ENCODE data around the gene DNAAF3.
"Not testable (repeated sequence)": the region's sequence is repeated elsewhere in the genome, so short reads cannot be mapped to it uniquely, and the experiment has no call there.

The DNAAF3 gene

GRCh38 chr19:55166530-55167268, at the start of gene DNAAF3:
TSS of gene DNAAF3 (minus strand) at chr19:55166613. CDS start at chr19:55166413, 200 bp downstream.
- DNase-seq (ENCODE audit: low read depth in 2 of 3, low spot score in 1 of 3): peak; percentile 66 to 88 (median 72)

DNA sequence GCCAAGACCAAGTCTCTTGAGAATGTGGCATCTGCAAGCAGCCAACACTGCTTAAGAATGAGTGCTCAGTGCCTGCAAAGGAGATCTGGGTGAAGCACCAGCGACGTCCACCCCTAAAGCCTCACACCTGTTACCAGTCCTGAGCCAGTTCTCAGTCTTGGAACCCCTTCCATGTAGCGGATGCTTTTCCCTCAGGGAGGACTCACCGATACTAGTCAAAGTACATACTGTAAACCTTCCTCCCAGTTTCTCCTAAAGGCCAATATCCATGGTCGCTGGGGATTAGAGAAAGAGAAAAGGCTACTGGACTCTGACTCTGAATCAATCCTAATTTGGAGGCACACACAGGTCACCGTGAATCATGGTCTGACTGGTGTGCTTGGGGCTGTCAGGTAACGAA, 47.1 kb upstream of the DNAAF3 start:
- DNase-seq (ENCODE audit: low read depth in 2 of 3, low spot score in 1 of 3): no peak

GRCh38 chr19:55212447-55212846, 46.0 kb upstream of the DNAAF3 start:
- DNase-seq (ENCODE audit: low read depth in 2 of 3, low spot score in 1 of 3): peak; percentile 35 to 48 (median 40)

DNA sequence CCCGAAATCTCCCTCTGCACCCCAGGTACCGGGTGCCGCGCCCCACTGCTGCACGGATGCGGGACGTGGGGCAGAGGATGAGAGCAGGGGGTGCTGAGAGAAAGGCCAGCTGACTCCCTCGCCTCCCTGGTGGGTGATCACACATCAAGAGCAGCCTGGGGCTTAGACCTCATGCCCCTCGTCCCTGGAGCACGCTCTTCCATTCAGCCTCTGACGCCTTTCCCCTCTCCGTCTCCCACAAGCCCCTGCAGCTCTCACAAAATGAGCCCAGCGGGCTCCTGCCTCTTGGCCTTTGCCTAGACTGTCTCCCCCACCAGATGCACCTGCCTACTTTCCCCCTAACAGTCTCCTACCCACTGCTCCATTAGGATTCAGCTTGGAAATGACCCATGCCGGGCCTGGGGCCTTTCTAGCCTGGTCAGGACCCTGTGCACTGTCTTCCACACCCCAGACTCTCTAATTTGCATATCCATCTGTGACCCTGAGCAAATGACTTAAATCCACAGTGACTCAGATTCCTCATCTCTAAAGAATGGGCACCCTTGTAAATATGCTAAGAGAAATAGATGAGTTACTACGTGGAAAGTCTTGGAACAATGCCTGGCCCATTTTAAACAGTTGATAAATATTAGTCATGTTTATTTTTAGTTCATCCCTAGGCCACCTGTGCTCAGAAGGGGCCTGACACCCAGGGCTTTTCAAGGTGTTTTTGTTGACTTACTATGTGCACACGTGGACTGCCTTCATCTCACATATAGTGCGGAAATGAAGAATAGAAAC, 43.5 kb upstream of the DNAAF3 start:
- no peak for DNase-seq (ENCODE audit: low read depth in 2 of 3, low spot score in 1 of 3)

- DNase-seq (ENCODE audit: low read depth in 2 of 3, low spot score in 1 of 3): no peak
Measured at GRCh38 chr19:55208880-55209692, 42.7 kb upstream of the DNAAF3 start, which contains the start of gene PTPRH. TSS of gene PTPRH (minus strand) at chr19:55209501. CDS start at chr19:55209433, 68 bp downstream.

GRCh38 chr19:55206664-55207500, 40.5 kb upstream of the DNAAF3 start:
- peak; percentile 28 to 45 (median 40) for DNase-seq (ENCODE audit: low read depth in 2 of 3, low spot score in 1 of 3)

DNA sequence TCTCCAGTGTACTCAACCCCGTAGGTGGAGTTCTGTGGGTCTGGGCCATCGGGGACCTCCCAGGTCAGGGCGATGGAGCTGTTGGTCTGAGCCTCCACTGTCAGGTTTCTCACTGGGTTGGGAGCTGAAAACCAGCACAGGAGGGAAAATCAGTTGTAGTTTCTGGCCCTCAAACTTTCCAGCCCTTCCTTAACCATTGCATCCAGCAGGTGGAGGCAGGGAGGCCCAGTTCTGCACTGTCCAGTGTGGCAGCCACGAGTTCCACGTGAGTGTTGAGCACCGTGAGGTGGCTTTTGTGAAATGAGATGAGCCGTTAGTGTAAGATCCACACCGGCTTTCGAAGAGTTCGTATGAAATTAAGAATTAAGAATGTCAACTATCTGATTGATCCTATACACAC, 35.8 kb upstream of the DNAAF3 start:
- DNase-seq (ENCODE audit: low read depth in 2 of 3, low spot score in 1 of 3): not testable (repeated sequence)

GRCh38 chr19:55199620-55200204, 33.3 kb upstream of the DNAAF3 start:
- no peak for DNase-seq (ENCODE audit: low read depth in 2 of 3, low spot score in 1 of 3)

- no peak for DNase-seq (ENCODE audit: low read depth in 2 of 3, low spot score in 1 of 3)
Measured at GRCh38 chr19:55198651-55199050, 32.2 kb upstream of the DNAAF3 start.

- no peak for DNase-seq (ENCODE audit: low read depth in 2 of 3, low spot score in 1 of 3)
Measured at GRCh38 chr19:55197528-55197927, 31.1 kb upstream of the DNAAF3 start.

GRCh38 chr19:55196803-55197202, 30.4 kb upstream of the DNAAF3 start:
- DNase-seq (ENCODE audit: low read depth in 2 of 3, low spot score in 1 of 3): no peak

GRCh38 chr19:55193481-55193880, 27.1 kb upstream of the DNAAF3 start:
- DNase-seq (ENCODE audit: low read depth in 2 of 3, low spot score in 1 of 3): no peak

- no peak for DNase-seq (ENCODE audit: low read depth in 2 of 3, low spot score in 1 of 3)
Measured at GRCh38 chr19:55189403-55189835, 23.0 kb upstream of the DNAAF3 start.

DNA sequence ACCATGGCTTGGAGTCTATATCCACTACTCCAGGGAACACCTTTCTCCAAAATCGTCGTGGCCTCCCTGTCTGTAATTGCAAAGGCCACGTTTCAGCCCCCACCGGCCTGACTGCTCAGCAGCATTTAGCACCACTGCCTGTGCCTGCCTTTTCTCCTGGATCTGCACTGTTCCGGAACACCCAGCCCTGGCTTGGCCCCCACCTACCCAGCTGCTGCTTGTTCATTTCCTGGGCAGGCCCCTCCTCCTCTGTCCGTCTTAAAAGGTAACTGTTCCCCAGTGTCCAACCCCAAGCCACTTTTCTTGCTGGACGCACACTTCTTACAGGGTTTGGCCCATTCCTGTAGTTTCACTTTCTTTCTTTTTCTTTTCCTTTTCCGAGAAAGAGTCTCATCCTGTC, 22.2 kb upstream of the DNAAF3 start:
- no peak for DNase-seq (ENCODE audit: low read depth in 2 of 3, low spot score in 1 of 3)

- DNase-seq (ENCODE audit: low read depth in 2 of 3, low spot score in 1 of 3): no peak
Measured at GRCh38 chr19:55186080-55186479, 19.7 kb upstream of the DNAAF3 start.

GRCh38 chr19:55181740-55182139, 15.3 kb upstream of the DNAAF3 start:
- no peak for DNase-seq (ENCODE audit: low read depth in 2 of 3, low spot score in 1 of 3)

- DNase-seq (ENCODE audit: low read depth in 2 of 3, low spot score in 1 of 3): peak; percentile 28 to 61 (median 60)
Measured at GRCh38 chr19:55179606-55180484, 13.4 kb upstream of the DNAAF3 start, which contains the start of gene SYT5. TSS of gene SYT5 (minus strand) at chr19:55180289. CDS start at chr19:55179041, 1,248 bp downstream.

DNA sequence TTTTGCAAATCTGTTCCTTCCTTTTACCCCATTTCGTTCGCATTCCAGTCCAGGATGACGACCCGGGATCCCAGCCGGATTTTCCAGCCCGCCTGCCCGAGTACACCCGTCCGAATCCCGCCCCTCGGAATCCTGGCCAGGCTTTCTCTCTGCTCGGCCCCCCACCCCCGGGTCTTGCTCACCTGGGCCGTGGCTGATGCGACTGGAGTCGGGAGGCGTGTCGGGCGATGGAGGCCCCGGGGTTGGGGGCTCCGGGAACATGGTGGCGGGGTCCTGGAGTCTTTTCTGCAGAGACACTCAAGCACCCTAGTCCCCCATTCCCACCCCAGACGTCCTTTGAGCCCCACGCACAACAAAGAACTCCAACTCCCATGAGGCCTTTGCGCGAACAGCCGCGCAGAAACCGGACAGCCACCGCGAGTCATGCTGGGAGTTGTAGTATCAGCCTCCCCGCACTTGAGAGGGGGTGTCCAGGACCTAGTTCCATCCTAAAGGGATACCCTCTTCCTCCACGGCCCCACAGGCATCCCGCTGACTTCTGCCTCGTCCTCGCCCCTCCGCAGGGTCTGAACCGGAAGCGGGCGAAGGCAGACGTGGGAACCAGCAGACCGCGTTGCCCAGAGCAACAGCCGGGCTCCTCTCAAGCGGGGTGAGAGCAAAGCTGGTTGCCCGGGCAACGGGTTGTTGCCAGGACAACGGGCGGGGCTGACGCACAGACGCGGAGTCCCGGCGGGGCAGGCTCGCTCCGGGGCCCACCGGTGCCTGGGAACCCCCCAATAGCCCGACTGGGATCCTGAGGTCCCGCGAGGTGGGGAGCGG, 12.6 kb upstream of the DNAAF3 start:
- peak; percentile 74 to 85 (median 78) for DNase-seq (ENCODE audit: low read depth in 2 of 3, low spot score in 1 of 3)
